Ecto neural progenitor cell (in vitro differentiated cells): ENCODE measurements around the gene SLC5A5.
"Not testable (repeated sequence)": the region's sequence is repeated elsewhere in the genome, so short reads cannot be mapped to it uniquely, and the experiment has no call there.

ENCODE experiments used
- DNase-seq: peaks from one replicate; pipeline ENCODE4 v3.0.0-alpha.2; 2018; ENCODE audit warnings: low spot score

The SLC5A5 gene

DNA sequence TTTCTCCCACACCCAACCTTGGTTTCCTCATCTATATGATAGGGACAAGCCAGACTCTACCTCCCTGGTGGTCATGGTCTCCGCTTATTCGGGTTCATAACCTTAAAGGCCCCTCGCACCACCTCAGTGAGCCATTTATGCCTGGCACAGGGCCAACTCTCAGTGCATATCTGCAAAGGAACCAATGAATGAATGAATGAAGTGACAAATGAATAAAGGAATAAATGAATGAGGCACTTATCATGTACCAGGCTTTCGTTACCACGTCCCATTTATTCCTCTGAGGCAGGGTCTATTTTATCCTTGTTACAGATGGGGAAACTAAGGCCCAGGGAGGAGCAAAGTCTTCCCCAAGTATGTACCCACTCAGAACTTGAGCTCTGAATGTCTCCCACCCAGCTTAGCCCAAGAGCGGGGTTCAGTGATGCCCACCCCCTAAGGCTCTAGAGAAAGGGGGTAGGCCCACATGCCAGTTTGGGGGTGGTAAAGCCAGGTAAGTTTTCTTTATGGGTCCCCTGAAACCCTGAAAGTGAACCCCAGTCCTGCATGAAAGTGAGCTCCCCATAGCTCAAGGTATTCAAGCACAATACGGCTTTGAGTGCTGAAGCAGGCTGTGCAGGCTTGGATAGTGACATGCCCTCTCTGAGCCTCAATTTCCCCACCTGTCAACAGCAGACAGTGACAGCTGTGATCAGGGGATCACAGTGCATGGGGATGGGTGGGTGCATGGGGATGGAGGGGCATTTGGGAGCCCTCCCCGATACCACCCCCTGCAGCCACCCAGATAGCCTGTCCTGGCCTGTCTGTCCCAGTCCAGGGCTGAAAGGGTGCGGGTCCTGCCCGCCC is 490 bp upstream of the SLC5A5 start:
- no peak for DNase-seq

DNA sequence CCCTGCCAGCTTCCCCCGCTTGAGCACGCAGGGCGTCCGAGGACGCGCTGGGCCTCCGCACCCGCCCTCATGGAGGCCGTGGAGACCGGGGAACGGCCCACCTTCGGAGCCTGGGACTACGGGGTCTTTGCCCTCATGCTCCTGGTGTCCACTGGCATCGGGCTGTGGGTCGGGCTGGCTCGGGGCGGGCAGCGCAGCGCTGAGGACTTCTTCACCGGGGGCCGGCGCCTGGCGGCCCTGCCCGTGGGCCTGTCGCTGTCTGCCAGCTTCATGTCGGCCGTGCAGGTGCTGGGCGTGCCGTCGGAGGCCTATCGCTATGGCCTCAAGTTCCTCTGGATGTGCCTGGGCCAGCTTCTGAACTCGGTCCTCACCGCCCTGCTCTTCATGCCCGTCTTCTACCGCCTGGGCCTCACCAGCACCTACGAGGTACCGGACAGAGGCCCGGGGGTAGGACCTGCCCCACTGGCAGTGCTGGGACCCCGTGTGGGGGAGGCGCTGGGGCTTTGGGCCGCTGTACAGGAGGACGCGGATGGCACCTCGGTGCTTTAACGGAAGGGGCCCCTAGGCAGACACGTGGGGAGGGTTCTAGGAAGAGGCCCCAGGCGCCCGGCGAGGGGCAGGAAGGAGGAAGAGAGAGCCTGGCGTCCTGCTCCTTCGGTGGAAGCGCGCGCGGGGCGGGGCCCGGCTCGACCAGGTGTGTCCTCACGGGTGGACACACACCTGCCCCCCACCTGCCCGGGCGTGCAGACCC is 681 bp downstream of the SLC5A5 start:
- no peak for DNase-seq

GRCh38 chr19:17873786-17874757 is 2.3 kb downstream of the SLC5A5 start:
- peak; percentile 89 for DNase-seq

DNA sequence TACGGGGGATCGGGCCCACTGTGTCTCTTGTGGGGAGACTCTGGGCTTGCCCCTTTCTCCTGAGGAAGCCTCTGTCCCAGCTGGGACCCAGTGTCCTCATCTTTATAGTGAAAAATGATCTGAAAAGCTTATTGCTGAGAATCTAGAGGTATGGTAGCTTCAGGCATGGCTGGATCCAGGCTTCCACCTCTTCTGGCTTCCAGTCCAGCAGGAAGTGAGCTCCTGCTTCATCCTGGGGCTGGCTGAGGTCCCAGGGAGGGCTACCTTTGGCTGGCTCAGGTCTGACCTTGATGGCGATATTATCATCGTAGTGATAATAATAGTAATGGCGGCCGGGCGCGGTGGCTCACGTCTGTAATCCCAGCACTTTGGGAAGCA is 3.0 kb downstream of the SLC5A5 start:
- DNase-seq: no peak

DNA sequence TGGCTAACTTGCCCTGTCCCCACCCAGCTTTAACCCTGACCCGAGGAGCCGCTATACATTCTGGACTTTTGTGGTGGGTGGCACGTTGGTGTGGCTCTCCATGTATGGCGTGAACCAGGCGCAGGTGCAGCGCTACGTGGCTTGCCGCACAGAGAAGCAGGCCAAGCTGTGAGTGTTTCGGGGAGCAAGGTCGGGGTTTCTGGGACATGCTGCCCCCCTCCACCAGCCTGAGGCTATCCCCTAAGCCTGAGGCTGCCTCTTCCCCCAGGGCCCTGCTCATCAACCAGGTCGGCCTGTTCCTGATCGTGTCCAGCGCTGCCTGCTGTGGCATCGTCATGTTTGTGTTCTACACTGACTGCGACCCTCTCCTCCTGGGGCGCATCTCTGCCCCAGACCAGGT is 6.0 kb downstream of the SLC5A5 start:
- DNase-seq: no peak

GRCh38 chr19:17879466-17879865 is 7.7 kb downstream of the SLC5A5 start:
- no peak for DNase-seq

GRCh38 chr19:17881701-17882100 is 10.0 kb downstream of the SLC5A5 start:
- no peak for DNase-seq

- DNase-seq: no peak
Observed at GRCh38 chr19:17883627-17884410, 12.1 kb downstream of the SLC5A5 start.

DNA sequence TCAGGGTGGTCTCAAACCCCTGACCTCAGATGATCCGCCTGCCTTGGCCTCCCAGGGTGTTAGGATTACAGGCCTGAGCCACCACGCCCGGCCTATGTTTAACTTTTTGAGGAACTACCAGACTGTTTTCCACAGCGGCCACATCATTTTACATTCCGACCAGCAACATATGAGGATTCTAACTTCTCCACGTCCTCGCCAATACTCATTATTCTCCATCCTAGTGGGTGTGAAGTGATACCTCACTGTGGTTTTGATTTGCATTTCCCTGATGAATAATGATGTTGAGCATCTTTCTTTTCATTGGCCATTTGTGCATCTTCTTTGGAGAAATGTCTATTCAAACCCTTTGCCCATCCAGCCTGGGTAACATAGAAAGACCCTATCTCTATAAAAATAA is 14.8 kb downstream of the SLC5A5 start:
- no peak for DNase-seq

GRCh38 chr19:17887221-17887620 is 15.5 kb downstream of the SLC5A5 start:
- DNase-seq: not testable (repeated sequence)

- DNase-seq: no peak
Observed at GRCh38 chr19:17888260-17888659, 16.5 kb downstream of the SLC5A5 start.

GRCh38 chr19:17889609-17890214 is 18.0 kb downstream of the SLC5A5 start:
- DNase-seq: peak; percentile 77

DNA sequence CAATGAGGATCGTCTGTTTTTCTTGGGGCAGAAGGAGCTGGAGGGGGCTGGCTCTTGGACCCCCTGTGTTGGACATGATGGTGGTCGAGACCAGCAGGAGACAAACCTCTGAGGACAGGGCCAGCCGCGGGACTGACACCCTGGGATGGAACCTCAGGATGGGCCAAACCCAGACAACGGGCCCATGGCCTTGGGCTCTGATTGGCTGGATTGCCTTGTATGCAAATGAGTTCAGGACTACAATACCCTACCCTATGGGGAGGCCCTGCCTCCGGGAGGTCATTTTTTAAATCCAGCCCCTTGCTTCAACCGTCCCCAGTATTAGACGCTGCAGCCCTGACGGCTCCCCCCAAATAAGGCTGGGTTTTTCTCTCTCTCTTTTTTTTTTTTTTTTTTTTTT is 22.0 kb downstream of the SLC5A5 start:
- DNase-seq: no peak

GRCh38 chr19:17902701-17903100 is 31.0 kb downstream of the SLC5A5 start:
- no peak for DNase-seq

- no peak for DNase-seq
Observed at GRCh38 chr19:17908244-17908643, 36.5 kb downstream of the SLC5A5 start.

- DNase-seq: no peak
Observed at GRCh38 chr19:17909003-17909732, 37.4 kb downstream of the SLC5A5 start.

- DNase-seq: no peak
Observed at GRCh38 chr19:17910791-17911360, 39.1 kb downstream of the SLC5A5 start.

- DNase-seq: no peak
Observed at GRCh38 chr19:17915940-17916593, 44.3 kb downstream of the SLC5A5 start.

DNA sequence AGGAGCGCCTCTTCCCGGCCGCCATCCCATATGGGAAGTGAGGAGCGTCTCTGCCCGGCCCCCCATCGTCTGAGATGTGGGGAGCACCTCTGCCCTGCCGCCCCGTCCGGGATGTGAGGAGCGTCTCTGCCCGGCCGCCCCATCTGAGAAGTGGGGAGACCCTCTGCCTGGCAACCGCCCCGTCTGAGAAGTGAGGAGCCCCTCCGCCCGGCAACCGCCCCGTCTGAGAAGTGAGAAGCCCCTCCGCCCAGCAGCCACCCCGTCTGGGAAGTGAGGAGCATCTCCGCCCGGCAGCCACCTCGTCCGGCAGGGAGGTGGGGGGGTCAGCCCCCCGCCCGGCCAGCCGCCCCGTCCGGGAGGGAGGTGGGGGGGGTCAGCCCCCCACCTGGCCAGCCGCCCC is 46.4 kb downstream of the SLC5A5 start:
- not testable (repeated sequence) for DNase-seq
